Cerebellar cortex (tissue), 1 donor: ENCODE measurements around the gene SH3PXD2A.

Source experiments
- DNase-seq: peaks from one replicate; pipeline ENCODE4 v3.0.0-alpha.2; 2015; ENCODE audit warnings: low spot score

Gene SH3PXD2A

DNA sequence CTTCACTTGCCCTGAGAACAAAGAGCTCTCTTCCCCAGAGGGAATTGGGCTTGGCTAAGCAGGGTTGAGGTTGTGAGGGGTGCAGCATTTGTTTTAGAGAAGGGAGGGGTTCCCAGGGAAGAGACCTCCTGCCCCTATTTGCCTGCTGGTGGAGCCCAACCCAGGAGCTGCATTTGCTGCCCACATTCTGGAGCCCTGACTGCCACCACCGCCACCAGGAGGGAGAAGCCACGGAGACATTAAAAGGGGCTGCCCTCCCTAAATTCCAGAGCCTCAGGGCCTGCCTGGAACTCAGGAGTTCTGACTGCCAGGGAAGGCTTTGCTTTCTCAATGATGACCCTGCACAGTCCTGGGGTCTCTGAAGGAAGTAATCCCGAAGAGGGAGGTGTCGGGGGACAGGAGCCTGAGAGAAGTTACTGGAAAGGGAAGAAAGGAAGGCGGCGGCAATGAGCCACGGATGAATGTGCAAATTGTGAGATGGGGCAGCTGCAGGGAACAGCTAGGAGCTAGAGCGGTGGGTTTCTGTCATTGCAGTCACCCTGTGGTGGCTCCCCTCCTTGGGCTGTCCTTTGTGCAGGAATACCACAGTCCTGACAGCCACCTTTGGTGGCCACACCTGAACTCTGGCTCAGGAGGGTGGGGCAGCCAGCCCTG is 310.6 kb downstream of the SH3PXD2A start:
- DNase-seq = no peak
